Omental fat pad (tissue), 4 donors: Measurements from ENCODE around the gene REN. TPM values are rescaled to one million over a fixed set of nuclear protein-coding genes. Genes with fewer than 3 reads are reported as not detected.

Source experiments
- ATAC-seq: fragments of 150-250 bp; one replicate; pipeline ENCODE4 v1.9.1; 2016; ENCODE audit warnings: mild to moderate bottlenecking, moderate library complexity; ENCODE audit not compliant: low FRiP score
- DNase-seq: peaks from one replicate; pipeline ENCODE4 v3.0.0-alpha.2; 2019; ENCODE audit warnings: low spot score
- total RNA-seq, 4 donors: library from RNA; depleted of rRNA; stranded (reverse); fragments of >200 nt; gene quantifications; one replicate each; pipeline ENCODE4 v1.1.0, GENCODE V29; 2016
- TF ChIP-seq, protein P1 (sequence below), 3 donors: fragments of 450-650 bp; IDR thresholded peaks; one replicate each; pipeline ENCODE4 v1.5.1; 2016 to 2017; ENCODE audit warnings: antibody characterized with exemption in 3 of 3, mild to moderate bottlenecking in 3 of 3, moderate library complexity in 2 of 3

The REN gene
- total RNA-seq, 4 donors from 2014 or later = 1.4 to 2.8 TPM; not detected in 2

- TF ChIP-seq, protein P1, sequence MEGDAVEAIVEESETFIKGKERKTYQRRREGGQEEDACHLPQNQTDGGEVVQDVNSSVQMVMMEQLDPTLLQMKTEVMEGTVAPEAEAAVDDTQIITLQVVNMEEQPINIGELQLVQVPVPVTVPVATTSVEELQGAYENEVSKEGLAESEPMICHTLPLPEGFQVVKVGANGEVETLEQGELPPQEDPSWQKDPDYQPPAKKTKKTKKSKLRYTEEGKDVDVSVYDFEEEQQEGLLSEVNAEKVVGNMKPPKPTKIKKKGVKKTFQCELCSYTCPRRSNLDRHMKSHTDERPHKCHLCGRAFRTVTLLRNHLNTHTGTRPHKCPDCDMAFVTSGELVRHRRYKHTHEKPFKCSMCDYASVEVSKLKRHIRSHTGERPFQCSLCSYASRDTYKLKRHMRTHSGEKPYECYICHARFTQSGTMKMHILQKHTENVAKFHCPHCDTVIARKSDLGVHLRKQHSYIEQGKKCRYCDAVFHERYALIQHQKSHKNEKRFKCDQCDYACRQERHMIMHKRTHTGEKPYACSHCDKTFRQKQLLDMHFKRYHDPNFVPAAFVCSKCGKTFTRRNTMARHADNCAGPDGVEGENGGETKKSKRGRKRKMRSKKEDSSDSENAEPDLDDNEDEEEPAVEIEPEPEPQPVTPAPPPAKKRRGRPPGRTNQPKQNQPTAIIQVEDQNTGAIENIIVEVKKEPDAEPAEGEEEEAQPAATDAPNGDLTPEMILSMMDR (IDR thresholded peaks at IDR 0.05) = no peak
- no peak for ATAC-seq
Observed at GRCh38 chr1:204112876-204113730, 53.0 kb downstream of the REN start.

DNA sequence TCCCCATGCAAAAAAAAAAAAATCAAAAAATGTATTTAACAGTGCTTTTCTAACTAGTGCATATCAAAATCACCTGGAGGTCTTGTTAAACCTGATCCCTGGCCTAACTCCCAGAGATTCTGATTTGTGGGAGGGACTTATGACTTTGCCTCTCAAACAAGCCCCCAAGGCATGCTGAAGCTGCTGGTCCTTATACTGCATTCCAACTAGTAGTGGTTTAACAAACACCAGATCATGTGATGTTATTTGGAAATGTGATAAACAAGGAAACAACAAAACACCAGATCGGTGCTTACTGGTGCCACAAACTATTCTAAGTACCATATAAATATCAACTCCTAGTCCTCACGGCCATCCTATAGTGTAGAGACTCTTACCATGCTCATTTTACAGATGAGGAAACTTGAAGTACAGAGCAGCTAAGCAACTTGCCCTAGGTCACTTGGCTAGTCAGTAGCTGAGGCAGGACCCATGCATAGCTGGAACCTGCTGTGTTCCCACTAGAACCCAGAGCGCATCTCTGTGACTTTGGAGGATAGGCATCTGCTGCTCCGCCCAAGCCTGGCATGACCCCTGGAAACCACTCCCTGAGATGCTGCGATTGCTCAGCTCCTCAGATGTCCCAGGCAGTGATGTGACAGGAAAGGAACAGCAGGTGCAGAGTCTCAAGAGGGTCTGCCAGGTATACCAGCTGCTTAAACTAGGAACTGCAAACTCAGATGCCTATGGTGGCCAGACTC lies 55.1 kb downstream of the REN start:
- ATAC-seq = no peak
- TF ChIP-seq, protein P1 (IDR thresholded peaks at IDR 0.05) = no peak
- DNase-seq = no peak

More at GRCh38 chr1:204112876-204113730, 53.0 kb downstream of the REN start:
- no peak for DNase-seq

DNA sequence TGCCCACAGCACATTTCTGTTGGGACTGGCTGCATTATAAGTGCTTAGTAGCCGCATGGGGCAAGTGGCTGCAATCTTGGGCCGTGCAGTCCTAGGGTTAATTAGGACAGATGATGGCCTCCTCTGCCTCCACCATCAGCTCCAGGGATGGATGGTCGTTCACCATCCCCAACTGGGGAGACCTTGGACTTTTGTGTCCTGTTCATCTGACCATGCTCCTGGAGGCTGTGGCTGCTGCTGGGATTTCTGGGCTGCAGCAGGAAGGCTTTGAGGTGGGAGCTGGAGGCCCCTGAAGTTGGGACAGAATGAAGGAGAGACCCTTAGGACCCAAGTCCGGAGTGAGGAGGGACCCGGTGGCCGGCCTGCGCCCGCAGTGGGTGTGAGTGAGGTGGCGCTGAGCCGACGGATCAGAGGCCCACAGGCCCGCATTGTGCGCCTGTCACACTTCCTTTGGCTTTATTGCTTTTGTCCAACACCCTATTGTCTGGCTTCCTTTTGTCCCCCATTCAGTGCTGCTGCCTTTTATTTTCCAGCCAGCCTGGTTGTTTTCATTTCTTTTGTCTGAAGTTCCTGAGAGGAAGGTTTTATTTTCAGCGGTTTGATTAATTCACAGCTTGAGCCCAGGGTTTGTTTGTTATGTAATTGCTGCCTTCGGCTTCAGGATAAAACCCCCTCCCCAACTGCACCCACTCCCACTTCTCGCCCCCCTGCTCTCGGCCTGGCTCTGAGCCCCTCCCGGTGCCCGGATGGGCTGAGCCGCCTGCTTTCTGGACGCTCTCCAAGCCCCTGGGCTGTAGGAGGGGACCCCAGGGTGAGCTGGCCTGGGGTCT lies 57.6 kb downstream of the REN start:
- no peak for ATAC-seq
- TF ChIP-seq, protein P1 (IDR thresholded peaks at IDR 0.05) = no peak
- no peak for DNase-seq

DNA sequence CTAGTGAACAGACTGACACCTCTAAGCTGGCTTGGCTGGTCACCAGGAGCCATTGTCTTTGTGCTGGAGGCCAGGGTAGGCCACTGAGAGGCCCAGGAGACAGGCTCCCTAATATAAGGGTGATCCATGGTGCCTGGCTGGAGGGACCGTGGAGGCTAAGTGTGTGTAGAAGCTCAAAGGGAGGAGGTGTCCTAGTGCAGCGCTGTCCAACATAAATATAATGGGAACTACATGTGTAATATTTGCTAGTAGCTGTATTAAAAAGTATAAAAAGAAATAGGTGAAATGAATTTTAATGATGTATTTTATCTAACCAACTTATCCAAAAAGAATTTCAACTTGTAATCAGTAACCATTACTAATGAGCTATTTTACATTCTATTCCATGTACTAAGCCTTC lies 58.2 kb downstream of the REN start:
- TF ChIP-seq, protein P1 (IDR thresholded peaks at IDR 0.05) = no peak
- ATAC-seq = no peak

DNA sequence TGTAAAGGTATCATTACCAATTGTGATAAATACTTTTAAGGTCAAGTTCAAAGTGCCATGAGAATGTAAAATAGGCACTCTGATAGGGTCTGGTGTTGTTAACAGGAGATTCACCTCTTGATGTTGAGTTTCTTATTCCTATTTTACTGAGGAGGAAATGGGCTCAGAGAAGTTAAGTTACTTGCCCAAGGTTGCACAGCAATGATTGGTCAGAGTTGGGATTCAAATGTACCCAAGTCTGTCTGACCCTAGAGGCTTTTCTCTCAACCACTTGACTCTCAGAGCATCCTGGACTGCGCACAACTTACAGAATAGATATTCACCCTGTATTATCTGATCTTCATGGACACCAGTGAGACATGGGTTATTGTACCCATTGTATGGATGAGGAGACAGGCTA lies 59.3 kb downstream of the REN start:
- DNase-seq (no peak), ATAC-seq (no peak)
- TF ChIP-seq, protein P1 (IDR thresholded peaks at IDR 0.05) = no peak

More for the DNA sequence above, 58.2 kb downstream of the REN start:
- DNase-seq = no peak

DNA sequence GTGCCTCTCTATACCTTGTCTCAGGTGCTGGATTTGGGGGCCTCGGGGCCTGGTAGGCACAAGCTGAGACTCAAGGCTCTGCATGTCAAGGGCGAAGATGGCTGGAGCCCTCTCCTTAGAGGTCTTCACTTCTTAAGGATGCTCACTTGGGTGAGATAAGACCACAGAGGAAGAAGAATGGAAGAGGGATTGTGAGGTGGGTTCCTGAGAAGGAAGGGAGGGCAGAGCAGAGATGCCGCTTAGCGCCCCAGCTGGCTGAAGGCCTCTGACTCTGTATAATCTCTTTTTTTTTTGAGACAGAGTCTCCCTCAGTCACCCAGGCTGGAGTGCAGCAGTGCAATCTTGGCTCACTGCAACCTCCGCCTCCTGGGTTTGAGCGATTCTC lies 61.0 kb downstream of the REN start:
- DNase-seq (no peak), ATAC-seq (no peak)
- TF ChIP-seq, protein P1 (IDR thresholded peaks at IDR 0.05) = no peak

Other genes starting within 250 kb of the REN start
- gene SOX13, start 93.2 kb downstream of the REN start, total RNA-seq = 10 to 100 TPM; 10.8 to 52.0 (median 18.7) TPM
- 10 to 100 TPM; 11.8 to 16.9 (median 13.3) TPM for gene ETNK2, start 14.3 kb downstream of the REN start, total RNA-seq
- gene KISS1, start 30.2 kb upstream of the REN start, total RNA-seq = not detected
- not detected for gene GOLT1A, start 47.7 kb upstream of the REN start, total RNA-seq
- 10 to 100 TPM in 2 of 4 donors, 1 to 10 TPM in 2; 2.9 to 13.1 (median 7.5) TPM for gene PLEKHA6, start 193.6 kb upstream of the REN start, total RNA-seq
- gene PPP1R15B, start 245.5 kb upstream of the REN start, total RNA-seq = 100 to 1,000 TPM in 2 of 4 donors, 10 to 100 TPM in 2; 62.3 to 238 (median 124) TPM